ENCODE data around the gene MECP2. TPM values are rescaled to one million over a fixed set of nuclear protein-coding genes. Genes with fewer than 3 reads are reported as not detected.

The MECP2 gene
- total and polyA plus RNA-seq, 2 donors (not counting 1 experiment from before 2014, with no cell fraction given), result 20.0 to 122 TPM

DNA sequence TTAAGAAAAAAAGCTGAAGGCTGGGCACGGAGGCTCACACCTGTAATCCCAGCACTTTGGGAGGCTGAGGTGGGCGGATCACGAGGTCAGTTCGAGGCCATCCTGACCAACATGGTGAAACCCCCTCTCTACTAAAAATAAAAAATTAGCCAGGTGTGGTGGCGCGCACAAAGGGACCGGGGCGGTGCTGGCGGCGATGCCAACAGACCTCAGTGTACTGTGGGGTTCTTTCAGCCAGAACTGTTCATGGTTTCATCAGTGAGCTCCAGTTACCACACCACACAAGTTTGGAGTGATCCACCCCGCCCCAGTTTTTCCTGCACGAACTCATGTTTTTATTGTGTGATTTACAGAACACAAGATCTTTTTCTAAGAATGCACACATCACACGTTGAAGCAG, 56.7 kb downstream of the MECP2 start:
- DNase-seq (no peak), ATAC-seq (ENCODE audit: low read depth) (no peak)
- H2AFZ ChIP-seq (ENCODE audit: insufficient read depth, low read depth, low read length, poor library complexity, severe bottlenecking), result no peak overlapping the region
- no CpG with 5 or more reads among the region's 13 CpGs for WGBS (ENCODE audit: insufficient coverage)
- no peak overlapping the region for H3K4me3 Mint-ChIP-seq
- ChIA-PET POLR2A (no interaction called here), CTCF (interaction anchor here (1.2 kb wide), 1 partner anchor 21 kb away, joined by 5 read pairs; the partner anchor contains the start of gene IRAK1)
- H3K4me3 ChIP-seq (ENCODE audit: control extremely low read depth in 1 of 5, extremely low read depth in 1 of 5, insufficient read depth in 1 of 5, low read depth in 2 of 5, low read length in 4 of 5), result no peak overlapping the region
- peaks cover 25% of the 10 kb centered on the region for H4K20me1 ChIP-seq (ENCODE audit: control insufficient read depth, insufficient read depth, low read length, poor library complexity, severe bottlenecking)
- peak overlapping the region; percentile 53 for H3K27ac Mint-ChIP-seq
- TF ChIP-seq EZH2 (IDR thresholded peaks at IDR 0.05; ENCODE audit: borderline replicate concordance, insufficient read depth, low read depth, low read length, poor library complexity, severe bottlenecking), result no peak
- no peak for TF ChIP-seq CTCF (IDR thresholded peaks at IDR 0.05)
- H3K27me3 Mint-ChIP-seq, result no peaks in the 10 kb centered on the region
- no peak overlapping the region for H3K27ac ChIP-seq (ENCODE audit: low read length in 2 of 2)
- no peak overlapping the region for H3K4me2 ChIP-seq (replicated peaks; ENCODE audit: low read depth, low read length, poor library complexity, severe bottlenecking)
- H3K9me3 Mint-ChIP-seq (ENCODE audit: insufficient read depth), result no peaks in the 10 kb centered on the region
- no peaks in the 10 kb centered on the region for H3K9me3 ChIP-seq (ENCODE audit: control extremely low read depth in 1 of 3, control insufficient read depth in 2 of 3, insufficient read depth in 1 of 3, low read length in 2 of 3)
- no peak overlapping the region for H3K9ac ChIP-seq (ENCODE audit: low read length)
- H3K4me1 ChIP-seq (ENCODE audit: control insufficient read depth in 2 of 2, insufficient read depth in 2 of 2, low read length in 2 of 2), result peaks cover 4 to 5% of the 10 kb centered on the region in 2 donors
- peaks cover 71% of the 10 kb centered on the region for H3K79me2 ChIP-seq (ENCODE audit: control insufficient read depth, insufficient read depth, low read length)
- no peaks in the 10 kb centered on the region for H3K27me3 ChIP-seq (replicated peaks in 1 of 4; ENCODE audit: control extremely low read depth in 1 of 4, control insufficient read depth in 3 of 4, insufficient read depth in 4 of 4, low read length in 3 of 4)
- H3K4me1 Mint-ChIP-seq, result peaks cover 34% of the 10 kb centered on the region
- intact Hi-C loops (cut with micrococcal nuclease), result no loop called here
- H3K36me3 ChIP-seq (replicated peaks in 1 of 2; ENCODE audit: control extremely low read depth in 1 of 2, control insufficient read depth in 1 of 2, extremely low read depth in 1 of 2, insufficient read depth in 2 of 2, low read length in 1 of 2), result peaks cover 0 to 10% of the 10 kb centered on the region in 2 experiments

DNA sequence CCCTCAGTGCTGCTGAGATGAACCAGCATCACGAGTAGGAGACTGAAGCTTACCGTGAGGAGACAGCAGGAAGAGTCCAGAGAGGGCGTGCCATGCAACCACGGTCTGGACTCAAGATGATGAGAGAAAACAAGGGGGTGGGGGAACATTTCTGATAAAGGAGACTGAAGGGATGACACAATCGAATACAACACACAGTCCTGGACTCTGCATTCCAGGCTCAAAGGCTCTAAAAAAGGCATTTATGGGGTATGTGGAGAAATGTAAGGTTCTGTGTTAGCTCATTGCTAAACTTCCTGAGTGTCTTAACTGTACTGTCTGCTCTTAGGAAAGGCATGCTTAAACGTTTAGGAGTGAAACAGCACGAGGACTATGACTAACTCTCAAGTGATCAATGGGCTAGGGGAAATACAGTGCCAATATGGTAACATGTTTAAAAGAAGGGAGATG, 57.2 kb downstream of the MECP2 start:
- no peak overlapping the region for H3K27ac ChIP-seq (ENCODE audit: low read length in 2 of 2)
- DNase-seq (no peak), ATAC-seq (ENCODE audit: low read depth) (no peak)
- no peaks in the 10 kb centered on the region for H3K27me3 Mint-ChIP-seq
- H3K9me3 Mint-ChIP-seq (ENCODE audit: insufficient read depth), result no peaks in the 10 kb centered on the region
- H3K27me3 ChIP-seq (replicated peaks in 1 of 4; ENCODE audit: control extremely low read depth in 1 of 4, control insufficient read depth in 3 of 4, insufficient read depth in 4 of 4, low read length in 3 of 4), result no peaks in the 10 kb centered on the region
- POLR2A ChIA-PET, result no interaction called here
- H3K4me2 ChIP-seq (replicated peaks; ENCODE audit: low read depth, low read length, poor library complexity, severe bottlenecking), result no peak overlapping the region
- H2AFZ ChIP-seq (ENCODE audit: insufficient read depth, low read depth, low read length, poor library complexity, severe bottlenecking), result no peak overlapping the region
- H3K79me2 ChIP-seq (ENCODE audit: control insufficient read depth, insufficient read depth, low read length), result peaks cover 69% of the 10 kb centered on the region
- H3K4me1 Mint-ChIP-seq, result peaks cover 34% of the 10 kb centered on the region
- intact Hi-C loops (cut with micrococcal nuclease), result no loop called here
- TF ChIP-seq EZH2 (IDR thresholded peaks at IDR 0.05; ENCODE audit: borderline replicate concordance, insufficient read depth, low read depth, low read length, poor library complexity, severe bottlenecking), result no peak
- no peak for TF ChIP-seq CTCF (IDR thresholded peaks at IDR 0.05)
- CTCF ChIA-PET, result interaction anchor here (1.2 kb wide), 1 partner anchor 20 kb away, joined by 5 read pairs; the partner anchor contains the start of gene IRAK1
- H3K9ac ChIP-seq (ENCODE audit: low read length), result no peak overlapping the region
- H3K9me3 ChIP-seq (ENCODE audit: control extremely low read depth in 1 of 3, control insufficient read depth in 2 of 3, insufficient read depth in 1 of 3, low read length in 2 of 3), result no peaks in the 10 kb centered on the region
- H3K4me3 Mint-ChIP-seq, result peak overlapping the region; percentile 60
- peaks cover 26% of the 10 kb centered on the region for H4K20me1 ChIP-seq (ENCODE audit: control insufficient read depth, insufficient read depth, low read length, poor library complexity, severe bottlenecking)
- WGBS (ENCODE audit: insufficient coverage), result no CpG with 5 or more reads among the region's 7 CpGs
- H3K36me3 ChIP-seq (replicated peaks in 1 of 2; ENCODE audit: control extremely low read depth in 1 of 2, control insufficient read depth in 1 of 2, extremely low read depth in 1 of 2, insufficient read depth in 2 of 2, low read length in 1 of 2), result peaks cover 0 to 10% of the 10 kb centered on the region in 2 experiments
- H3K4me1 ChIP-seq (ENCODE audit: control insufficient read depth in 2 of 2, insufficient read depth in 2 of 2, low read length in 2 of 2), result peaks cover 4 to 5% of the 10 kb centered on the region in 2 donors
- H3K4me3 ChIP-seq (ENCODE audit: control extremely low read depth in 1 of 5, extremely low read depth in 1 of 5, insufficient read depth in 1 of 5, low read depth in 2 of 5, low read length in 4 of 5), result no peak overlapping the region
- H3K27ac Mint-ChIP-seq, result peak overlapping the region; percentile 53

Data from B cell (primary cell).